ENCODE measurements around the gene GPAT3.
"Not testable (repeated sequence)": the region's sequence is repeated elsewhere in the genome, so short reads cannot be mapped to it uniquely, and the experiment has no call there.

GPAT3 gene

DNA sequence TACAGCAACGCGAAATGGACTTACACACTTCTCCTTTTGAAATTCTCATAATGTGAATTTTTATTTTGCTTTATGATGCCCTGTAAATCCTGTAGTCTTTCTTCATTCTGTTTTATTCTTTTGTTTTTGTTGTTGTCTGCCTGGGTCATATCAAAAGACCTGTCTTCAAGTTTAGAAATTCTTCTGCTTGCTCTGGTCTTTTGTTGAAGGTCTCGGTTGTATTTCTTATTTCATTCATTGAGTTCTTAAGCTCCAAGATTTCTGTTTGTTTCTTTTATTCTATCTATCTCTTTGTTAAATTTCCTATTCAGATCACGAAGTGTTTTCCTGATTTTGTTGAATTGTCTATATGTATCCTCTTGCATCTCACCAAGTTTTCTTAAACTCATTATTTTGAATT lies 78.1 kb downstream of the GPAT3 start:
- H3K9me3 ChIP-seq, result peaks cover 4% of the 10 kb centered on the region
- TF ChIP-seq, protein P1, sequence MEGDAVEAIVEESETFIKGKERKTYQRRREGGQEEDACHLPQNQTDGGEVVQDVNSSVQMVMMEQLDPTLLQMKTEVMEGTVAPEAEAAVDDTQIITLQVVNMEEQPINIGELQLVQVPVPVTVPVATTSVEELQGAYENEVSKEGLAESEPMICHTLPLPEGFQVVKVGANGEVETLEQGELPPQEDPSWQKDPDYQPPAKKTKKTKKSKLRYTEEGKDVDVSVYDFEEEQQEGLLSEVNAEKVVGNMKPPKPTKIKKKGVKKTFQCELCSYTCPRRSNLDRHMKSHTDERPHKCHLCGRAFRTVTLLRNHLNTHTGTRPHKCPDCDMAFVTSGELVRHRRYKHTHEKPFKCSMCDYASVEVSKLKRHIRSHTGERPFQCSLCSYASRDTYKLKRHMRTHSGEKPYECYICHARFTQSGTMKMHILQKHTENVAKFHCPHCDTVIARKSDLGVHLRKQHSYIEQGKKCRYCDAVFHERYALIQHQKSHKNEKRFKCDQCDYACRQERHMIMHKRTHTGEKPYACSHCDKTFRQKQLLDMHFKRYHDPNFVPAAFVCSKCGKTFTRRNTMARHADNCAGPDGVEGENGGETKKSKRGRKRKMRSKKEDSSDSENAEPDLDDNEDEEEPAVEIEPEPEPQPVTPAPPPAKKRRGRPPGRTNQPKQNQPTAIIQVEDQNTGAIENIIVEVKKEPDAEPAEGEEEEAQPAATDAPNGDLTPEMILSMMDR (IDR thresholded peaks at IDR 0.05), result no peak
- H3K4me3 ChIP-seq (ENCODE audit: low read depth in 1 of 2, low read length in 1 of 2), result no peak overlapping the region
- H3K4me1 ChIP-seq (ENCODE audit: control insufficient read depth in 1 of 2, insufficient read depth in 1 of 2, low read depth in 1 of 2, low read length in 1 of 2), result peaks cover 6 to 7% of the 10 kb centered on the region in 2 experiments
- H3K27me3 ChIP-seq, result peaks cover 18% of the 10 kb centered on the region
- H3K27ac ChIP-seq, result no peak overlapping the region
- H3K36me3 ChIP-seq, result no peaks in the 10 kb centered on the region

DNA sequence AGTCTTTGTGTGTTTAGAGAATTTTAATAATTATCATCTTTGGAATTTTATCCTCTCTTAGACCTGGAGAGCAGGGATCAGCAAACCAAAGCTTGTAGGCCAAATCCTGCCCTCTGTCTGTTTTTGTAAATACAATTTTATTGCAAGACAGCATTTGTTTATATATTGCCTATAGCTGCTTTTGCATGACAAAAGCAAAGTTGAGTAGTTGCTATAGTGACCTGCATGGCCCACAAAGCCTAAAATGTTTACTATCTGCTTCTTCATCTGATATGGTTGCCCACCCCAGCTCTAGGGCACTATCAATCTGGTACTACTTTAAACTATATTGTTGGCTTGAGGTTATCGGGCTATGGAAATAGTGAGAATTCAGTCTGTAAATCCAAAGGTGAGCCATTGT lies 80.3 kb downstream of the GPAT3 start:
- H3K27me3 ChIP-seq, result peaks cover 18% of the 10 kb centered on the region
- H3K27ac ChIP-seq, result no peak overlapping the region
- H3K4me3 ChIP-seq (ENCODE audit: low read depth in 1 of 2, low read length in 1 of 2), result no peak overlapping the region
- no peaks in the 10 kb centered on the region for H3K36me3 ChIP-seq
- peaks cover 7% of the 10 kb centered on the region for H3K9me3 ChIP-seq
- H3K4me1 ChIP-seq (ENCODE audit: control insufficient read depth in 1 of 2, insufficient read depth in 1 of 2, low read depth in 1 of 2, low read length in 1 of 2), result peaks cover 12 to 13% of the 10 kb centered on the region in 2 experiments
- TF ChIP-seq, protein P1 (IDR thresholded peaks at IDR 0.05), result no peak

DNA sequence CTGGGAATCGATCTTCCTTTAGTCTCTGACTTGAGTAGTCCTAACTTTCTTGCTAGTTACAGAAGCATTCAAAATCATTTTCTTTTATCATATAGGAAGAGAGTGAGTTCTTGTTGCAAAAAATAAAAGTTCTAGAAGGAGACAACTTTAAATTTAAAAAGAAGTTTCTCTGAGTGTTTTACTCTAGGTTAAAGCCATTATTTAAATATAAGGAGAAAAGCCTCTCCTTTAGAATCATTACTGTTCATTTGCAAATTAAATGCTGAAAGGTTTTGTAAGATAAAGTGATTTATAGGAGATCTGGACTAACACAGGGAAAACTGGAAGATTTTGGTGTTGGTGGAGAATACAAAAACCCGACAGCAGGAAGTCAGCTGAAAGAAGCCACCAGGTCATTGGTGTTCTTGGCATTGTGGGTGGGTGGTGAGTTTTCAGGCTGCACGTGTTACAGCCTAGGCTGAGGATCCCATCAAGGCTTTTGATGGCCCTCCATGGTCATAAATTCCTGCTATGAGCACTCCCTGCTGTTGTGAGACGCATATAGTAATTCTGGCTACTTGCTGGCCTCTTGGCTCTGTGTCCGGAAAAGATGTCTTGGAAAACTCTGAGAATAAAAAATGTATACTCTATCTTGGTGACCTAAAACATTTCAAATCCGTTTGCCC lies 81.6 kb downstream of the GPAT3 start:
- TF ChIP-seq, protein P1 (IDR thresholded peaks at IDR 0.05), result no peak
- peaks cover 18% of the 10 kb centered on the region for H3K27me3 ChIP-seq
- no peaks in the 10 kb centered on the region for H3K36me3 ChIP-seq
- no peak overlapping the region for H3K4me3 ChIP-seq (ENCODE audit: low read depth in 1 of 2, low read length in 1 of 2)
- H3K9me3 ChIP-seq, result peaks cover 10% of the 10 kb centered on the region
- no peak overlapping the region for H3K27ac ChIP-seq
- H3K4me1 ChIP-seq (ENCODE audit: control insufficient read depth in 1 of 2, insufficient read depth in 1 of 2, low read depth in 1 of 2, low read length in 1 of 2), result peaks cover 12 to 13% of the 10 kb centered on the region in 2 experiments

DNA sequence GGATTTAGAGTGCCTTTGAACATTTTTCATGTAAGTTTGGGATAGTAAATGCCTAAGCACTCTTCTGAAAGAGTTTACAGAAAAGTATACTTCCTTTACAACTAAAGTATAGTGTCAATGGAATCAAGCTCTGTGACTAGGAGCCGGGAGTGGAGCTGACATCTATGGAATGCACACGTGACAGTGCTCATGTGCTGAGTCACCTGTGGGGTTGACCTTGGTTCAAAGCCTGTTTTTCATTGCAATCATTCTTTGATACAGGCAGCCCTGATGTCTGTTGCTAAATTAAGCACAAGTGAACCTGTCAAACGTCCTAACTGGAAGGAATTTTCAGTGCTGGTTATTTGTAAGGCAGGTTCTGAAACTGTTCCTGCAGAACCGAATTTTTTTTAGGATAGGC lies 82.5 kb downstream of the GPAT3 start:
- peaks cover 12 to 13% of the 10 kb centered on the region in 2 experiments for H3K4me1 ChIP-seq (ENCODE audit: control insufficient read depth in 1 of 2, insufficient read depth in 1 of 2, low read depth in 1 of 2, low read length in 1 of 2)
- H3K9me3 ChIP-seq, result peaks cover 10% of the 10 kb centered on the region
- TF ChIP-seq, protein P1 (IDR thresholded peaks at IDR 0.05), result no peak
- no peak overlapping the region for H3K4me3 ChIP-seq (ENCODE audit: low read depth in 1 of 2, low read length in 1 of 2)
- H3K27me3 ChIP-seq, result peaks cover 18% of the 10 kb centered on the region
- H3K27ac ChIP-seq, result no peak overlapping the region
- H3K36me3 ChIP-seq, result no peaks in the 10 kb centered on the region

DNA sequence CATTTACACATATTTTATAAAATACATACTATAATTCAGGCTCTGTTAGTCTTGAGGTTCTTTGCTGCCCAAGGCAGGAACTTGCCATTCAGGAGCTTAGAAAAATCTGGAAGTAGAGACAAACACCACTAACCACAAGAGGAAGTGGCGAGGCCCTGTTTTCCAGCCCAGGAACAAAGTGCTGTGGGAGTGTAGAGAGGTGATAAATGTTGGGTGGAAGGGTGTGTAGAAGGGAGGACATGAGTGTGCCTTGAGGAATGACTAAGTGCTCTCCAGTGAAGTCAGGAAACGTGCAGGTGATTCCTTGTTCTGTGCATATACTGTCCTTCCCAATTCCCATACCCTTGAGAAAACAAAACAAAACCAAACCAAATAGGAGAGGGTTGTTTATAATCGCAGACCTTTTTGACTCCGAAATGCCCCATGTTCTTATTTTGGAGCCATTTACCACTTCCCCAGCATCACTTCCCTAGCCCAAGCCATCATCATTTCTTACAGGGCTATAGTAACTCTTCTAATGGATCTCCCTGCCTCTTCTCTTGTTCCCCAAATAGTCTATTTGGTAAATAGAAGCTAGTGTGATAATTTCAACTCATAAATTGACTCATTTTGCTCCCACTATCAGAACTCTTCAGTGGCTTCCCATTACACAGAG lies 83.2 kb downstream of the GPAT3 start:
- H3K27ac ChIP-seq, result peak overlapping the region; percentile 59
- H3K27me3 ChIP-seq, result peaks cover 18% of the 10 kb centered on the region
- TF ChIP-seq, protein P1 (IDR thresholded peaks at IDR 0.05), result no peak

DNA sequence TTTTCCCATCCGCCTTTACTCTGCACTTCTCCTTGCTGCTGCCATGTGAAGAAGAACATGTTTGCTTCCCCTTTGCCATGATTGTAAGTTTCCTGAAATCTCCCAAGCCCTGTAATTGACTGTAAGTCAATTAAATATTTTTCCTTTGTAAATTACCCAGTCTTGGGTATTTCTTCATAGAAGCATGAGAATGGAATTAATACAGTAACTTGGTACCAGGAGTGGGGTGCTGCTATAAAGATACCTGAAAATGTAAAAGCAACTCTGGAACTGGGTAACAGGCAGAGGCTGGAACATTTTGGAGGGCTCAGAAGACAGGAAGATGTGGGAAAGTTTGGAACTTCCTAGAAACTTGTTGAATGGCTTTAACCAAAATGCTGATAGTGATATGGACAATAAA lies 86.2 kb downstream of the GPAT3 start:
- not testable (repeated sequence) for H3K4me3 ChIP-seq (ENCODE audit: low read depth in 1 of 2, low read length in 1 of 2); H3K9me3 ChIP-seq; H3K36me3 ChIP-seq; H3K27ac ChIP-seq
- Histone ChIP-seq H3K27me3 (peaks cover 15% of the 10 kb centered on the region), H3K4me1 (ENCODE audit: control insufficient read depth in 1 of 2, insufficient read depth in 1 of 2, low read depth in 1 of 2, low read length in 1 of 2) (peaks cover 12 to 13% of the 10 kb centered on the region in 2 experiments)

More for the DNA sequence above, 83.2 kb downstream of the GPAT3 start:
- Histone ChIP-seq H3K9me3 (peaks cover 10% of the 10 kb centered on the region), H3K4me3 (ENCODE audit: low read depth in 1 of 2, low read length in 1 of 2) (no peak overlapping the region), H3K4me1 (ENCODE audit: control insufficient read depth in 1 of 2, insufficient read depth in 1 of 2, low read depth in 1 of 2, low read length in 1 of 2) (peaks cover 12 to 13% of the 10 kb centered on the region in 2 experiments), H3K36me3 (no peaks in the 10 kb centered on the region)

Measured in neutrophil (primary cell).